Psoas muscle (tissue), 8 donors: ENCODE data around the gene AATF. TPM values are rescaled to one million over a fixed set of nuclear protein-coding genes. Genes with fewer than 3 reads are reported as not detected.
A peak's percentile ranks its signal among the peaks of the same experiment; 100 is the strongest.

Source experiments
- ATAC-seq, 4 donors: fragments of 200-7000 bp; cut with Tn5 transposase; one replicate each; pipeline ENCODE4 v1.9.1; 2020; ENCODE audit warnings: moderate library complexity in 3 of 4, mild to moderate bottlenecking in 2 of 4
- DNase-seq, 2 donors: peaks; one replicate each; pipeline ENCODE4 v3.0.0-alpha.2; 2020
- H3K27ac ChIP-seq: fragments of 200-600 bp; one replicate; pipeline ENCODE4 v1.8.0; 2022
- H3K27me3 ChIP-seq, 3 donors: fragments of 200-600 bp in 1 of 3; one replicate each; pipeline versions ENCODE4 v1.6.1 to v1.8.0; 2013 to 2022; ENCODE audit warnings: low read length in 2 of 3, mild to moderate bottlenecking in 2 of 3, moderate library complexity in 1 of 3; ENCODE audit not compliant: insufficient read depth in 3 of 3
- H3K36me3 ChIP-seq, 2 donors: fragments of 200-600 bp in 1 of 2; one replicate each; pipeline versions ENCODE4 v1.6.1 to v1.8.0; 2013 to 2022; ENCODE audit warnings: low read depth in 1 of 2, mild to moderate bottlenecking in 1 of 2, moderate library complexity in 1 of 2; ENCODE audit not compliant: insufficient read depth in 1 of 2
- H3K4me1 ChIP-seq: fragments of 200-600 bp; one replicate; pipeline ENCODE4 v1.8.0; 2022
- H3K4me3 ChIP-seq: fragments of 200-600 bp; one replicate; pipeline ENCODE4 v1.8.0; 2022; ENCODE audit warnings: mild to moderate bottlenecking
- H3K9me3 ChIP-seq: fragments of 200-600 bp; one replicate; pipeline ENCODE4 v1.8.0; 2022
- CTCF ChIP-seq: fragments of 200-600 bp; IDR thresholded peaks from one replicate; pipeline ENCODE4 v1.8.0; 2022; ENCODE audit warnings: antibody characterized with exemption
- WGBS, 3 donors: extraction: QIAGEN DNeasy Blood & Tissue Kit; methylation state at CpG; one replicate each; pipeline versions ENCODE4 v1.1.6 to v1.1.7; 2013; 5-methylcytosine and 5-hydroxymethylcytosine counted together
- intact Hi-C, 2 donors: fragments of 100-400 bp; cut with DNase I; formaldehyde crosslinking; loops; one replicate each; pipeline versions ENCODE4 v1.11.0 to v1.14.2; 2022
- polyA plus RNA-seq, 3 donors: library from polyadenylated mRNA; stranded (reverse); fragments of 200-250 nt; gene quantifications; one replicate each; pipeline ENCODE4 v1.2.3, GENCODE V29; 2013
- total RNA-seq, 4 donors: library from RNA; stranded (reverse); fragmentation: NEBNext Ultra II Directional in 2 of 4; extraction: Animal tissue kit (Norgen Biotek cat#: 25700) in 2 of 4; gene quantifications; one replicate each; pipeline versions ENCODE4 v1.2.1 to v1.2.4, GENCODE V29; 2021 to 2023
- donor health status: healthy with polysubstance abuse.
- donor health status: DM: no; HTN: no; CAD: no; lungs with moderate emphysema.
- donor health status: Bipolar disorder and iron deficiency.
- donor health status: healthy.
- donor health status: DM: yes; HTN: yes; CAD: no.
- donor health status: DM: no; HTN: no; CAD: no.
- donor health status: DM: no; HTN: no; CAD: no.
- donor health status: DM: yes; HTN: yes; CAD: no.

The AATF gene
- total and polyA plus RNA-seq, 7 donors = 23.5 to 54.8 (median 40.6) TPM

- intact Hi-C loops = no loop called here
- TF ChIP-seq CTCF = no peak
- peak overlapping the region; percentile 48 for H3K4me3 ChIP-seq
- 2 to 3% (median 2%) methylated on average over 20 to 26 of the region's 26 CpGs for WGBS, 3 donors
- ATAC-seq (no peak), DNase-seq (no peak)
- peaks cover 0 to 99% (median 86%) of the 10 kb centered on the region in 3 donors for H3K27me3 ChIP-seq
- H3K4me1 ChIP-seq = peaks cover 60% of the 10 kb centered on the region
- H3K9me3 ChIP-seq = no peaks in the 10 kb centered on the region
- no peaks in the 10 kb centered on the region for H3K36me3 ChIP-seq
- H3K27ac ChIP-seq = no peak overlapping the region
Observed at GRCh38 chr17:36934144-36934691, 14.5 kb upstream of the AATF start.

GRCh38 chr17:36934692-36935630, 13.8 kb upstream of the AATF start:
- Histone ChIP-seq H3K9me3 (no peaks in the 10 kb centered on the region), H3K4me3 (peak overlapping the region; percentile 48), H3K4me1 (peaks cover 63% of the 10 kb centered on the region), H3K27ac (no peak overlapping the region), H3K36me3 (no peaks in the 10 kb centered on the region), H3K27me3 (peaks cover 0 to 99% (median 88%) of the 10 kb centered on the region in 3 donors)
- ATAC-seq = peak in 1 of 4 donors; percentile 15
- 1% methylated on average over 64 to 79 of the region's 79 CpGs for WGBS, 3 donors
- intact Hi-C loops = no loop called here
- peak in 1 of 2 donors; percentile 49 for DNase-seq
- no peak for TF ChIP-seq CTCF

- peaks cover 63% of the 10 kb centered on the region for H3K4me1 ChIP-seq
- intact Hi-C loops = no loop called here
- TF ChIP-seq CTCF = no peak
- peaks cover 0 to 99% (median 89%) of the 10 kb centered on the region in 3 donors for H3K27me3 ChIP-seq
- WGBS, 3 donors = 1 to 2% (median 2%) methylated on average over 42 to 49 of the region's 49 CpGs
- DNase-seq = peak in 1 of 2 donors; percentile 48
- no peak for ATAC-seq
- H3K9me3 ChIP-seq = no peaks in the 10 kb centered on the region
- no peak overlapping the region for H3K27ac ChIP-seq
- H3K4me3 ChIP-seq = peak overlapping the region; percentile 43
- H3K36me3 ChIP-seq = no peaks in the 10 kb centered on the region
Observed at GRCh38 chr17:36935671-36936454, 12.9 kb upstream of the AATF start.

GRCh38 chr17:36936455-36937000, 12.2 kb upstream of the AATF start:
- DNase-seq (peak in 1 of 2 donors; percentile 42), ATAC-seq (no peak)
- H3K4me1 ChIP-seq = peaks cover 63% of the 10 kb centered on the region

More at GRCh38 chr17:36936455-36937000, 12.2 kb upstream of the AATF start:
- H3K9me3 ChIP-seq = no peaks in the 10 kb centered on the region
- no peaks in the 10 kb centered on the region for H3K36me3 ChIP-seq
- intact Hi-C loops = no loop called here
- no peak overlapping the region for H3K27ac ChIP-seq
- no peak for TF ChIP-seq CTCF
- H3K4me3 ChIP-seq = peak overlapping the region; percentile 43
- peaks cover 0 to 99% (median 88%) of the 10 kb centered on the region in 3 donors for H3K27me3 ChIP-seq
- WGBS, 3 donors = 1 to 2% (median 1%) methylated on average over 40 to 58 of the region's 58 CpGs
